H1 (cell line): ENCODE data around the gene AGRP. TPM values are rescaled to one million over a fixed set of nuclear protein-coding genes. Genes with fewer than 3 reads are reported as not detected.

Experiments
- CTCF ChIA-PET: fragments of 300-600 bp; sonication (Branson Sonifier 250); formaldehyde crosslinking; loops from one replicate; lab custom pipeline; 2021; ENCODE audit not compliant: partially characterized antibody; lab: Charles Lee
- POLR2A ChIA-PET: fragments of 300-600 bp; sonication (Branson Sonifier 250); formaldehyde crosslinking; loops from one replicate; lab custom pipeline; 2021; ENCODE audit warnings: inconsistent platforms; ENCODE audit not compliant: partially characterized antibody; lab: Charles Lee
- DNase-seq, 2 experiments: peaks; one replicate each; pipeline versions ENCODE4 v3.0.0 to v3.0.0-alpha.2; 2010 to 2022; ENCODE audit warnings: low spot score in 2 of 2, low read depth in 1 of 2, mixed read lengths in 1 of 2
- FAIRE-seq: peaks from 2 replicates; lab custom pipeline; 2011; peaks lifted over from hg19 to GRCh38; lab: Jason Lieb, UNC
- H2AFZ ChIP-seq: 2 replicates; pipeline ENCODE4 v1.8.1; 2012; ENCODE audit warnings: low read length, inconsistent platforms
- H2AK5ac ChIP-seq: 2 replicates; pipeline ENCODE4 v1.6.1; 2013; ENCODE audit warnings: low read depth, low read length
- H2BK120ac ChIP-seq: replicated peaks from 2 replicates; pipeline ENCODE3; 2013; ENCODE audit warnings: low read depth, low read length, inconsistent platforms
- H2BK12ac ChIP-seq: 2 replicates; pipeline ENCODE4 v1.6.1; 2013; ENCODE audit warnings: low read depth, low read length
- H2BK15ac ChIP-seq: 2 replicates; pipeline ENCODE4 v1.6.1; 2013; ENCODE audit warnings: low read length
- H2BK20ac ChIP-seq: 2 replicates; pipeline ENCODE4 v1.6.1; 2013; ENCODE audit warnings: low read length
- H2BK5ac ChIP-seq: 2 replicates; pipeline ENCODE4 v1.6.1; 2013; ENCODE audit warnings: low read depth, low read length
- H3K14ac ChIP-seq: 2 replicates; pipeline ENCODE4 v1.6.1; 2013; ENCODE audit warnings: inconsistent platforms; ENCODE audit not compliant: insufficient read length
- H3K18ac ChIP-seq: 2 replicates; pipeline ENCODE4 v1.6.1; 2013; ENCODE audit warnings: low read length; ENCODE audit errors: extremely low read depth
- H3K23ac ChIP-seq: 2 replicates; pipeline ENCODE4 v1.6.1; 2013; ENCODE audit warnings: inconsistent platforms; ENCODE audit not compliant: insufficient read length
- H3K23me2 ChIP-seq: 2 replicates; pipeline ENCODE4 v1.6.1; 2013; ENCODE audit warnings: low read depth, low read length
- H3K27ac ChIP-seq: 2 replicates; pipeline ENCODE4 v1.6.1; 2011; ENCODE audit warnings: low read depth, low read length, inconsistent platforms
- H3K27me3 ChIP-seq, 4 experiments: replicated peaks in 1 of 4; 1 replicate in 1 of 4; 2 replicates in 3 of 4; pipeline versions ENCODE4 v1.6.1 to v1.8.1; 2011 to 2013; ENCODE audit warnings: low read length in 3 of 4, mild to moderate bottlenecking in 3 of 4, inconsistent platforms in 2 of 4, mixed read lengths in 2 of 4, moderate library complexity in 1 of 4; ENCODE audit not compliant: control insufficient read depth in 3 of 4, insufficient read depth in 3 of 4; ENCODE audit errors: extremely low read depth in 1 of 4
- H3K36me3 ChIP-seq, 4 experiments: 2 replicates each; pipeline versions ENCODE4 v1.6.1 to v1.8.1; 2011 to 2013; ENCODE audit warnings: mild to moderate bottlenecking in 4 of 4, low read length in 3 of 4, moderate library complexity in 2 of 4, control low read depth in 1 of 4, inconsistent platforms in 1 of 4; ENCODE audit not compliant: insufficient read depth in 4 of 4, control insufficient read depth in 2 of 4
- H3K4ac ChIP-seq: replicated peaks from 2 replicates; pipeline ENCODE3; 2013; ENCODE audit warnings: low read length, low read depth, mixed read lengths, inconsistent platforms; ENCODE audit not compliant: insufficient read length
- H3K4me1 ChIP-seq, 4 experiments: replicated peaks in 1 of 4; 1 replicate in 1 of 4; 2 replicates in 3 of 4; pipeline versions ENCODE4 v1.6.1 to v1.8.1; 2011 to 2013; ENCODE audit warnings: low read length in 3 of 4, inconsistent platforms in 2 of 4, mixed read lengths in 1 of 4; ENCODE audit not compliant: insufficient read depth in 4 of 4, control insufficient read depth in 3 of 4
- H3K4me2 ChIP-seq, 2 experiments: 2 replicates each; pipeline versions ENCODE4 v1.6.1 to v1.8.1; 2011 to 2013; ENCODE audit warnings: low read depth in 2 of 2, low read length in 2 of 2, control low read depth in 1 of 2, inconsistent platforms in 1 of 2, mild to moderate bottlenecking in 1 of 2; ENCODE audit not compliant: insufficient read depth in 1 of 2
- H3K4me3 ChIP-seq, 4 experiments: fragments of 200-600, 300-600 bp in 1 of 4; sonication (generic), shearing (Covaris generic), sonication (Bioruptor Twin) in 1 of 4; 2 replicates each; pipeline versions ENCODE4 v1.5.1 to v1.8.1; 2011 to 2016; ENCODE audit warnings: low read length in 4 of 4, low read depth in 3 of 4, control low read depth in 2 of 4, inconsistent platforms in 2 of 4, mild to moderate bottlenecking in 2 of 4, mixed read lengths in 1 of 4, moderate library complexity in 1 of 4; ENCODE audit not compliant: insufficient read depth in 2 of 4; ENCODE audit errors: extremely low read depth in 1 of 4
- H3K56ac ChIP-seq: replicated peaks from 2 replicates; pipeline ENCODE3; 2013; ENCODE audit warnings: low read depth, mild to moderate bottlenecking, mixed read lengths, low read length, inconsistent platforms; ENCODE audit not compliant: insufficient read length
- H3K79me1 ChIP-seq: 2 replicates; pipeline ENCODE4 v1.6.1; 2013; ENCODE audit warnings: low read depth, low read length, control low read depth
- H3K79me2 ChIP-seq, 2 experiments: 2 replicates each; pipeline versions ENCODE4 v1.6.1 to v1.8.1; 2012 to 2013; ENCODE audit warnings: low read length in 2 of 2, mild to moderate bottlenecking in 2 of 2, inconsistent platforms in 1 of 2; ENCODE audit not compliant: insufficient read depth in 2 of 2, control insufficient read depth in 1 of 2
- H3K9ac ChIP-seq, 4 experiments: replicated peaks in 1 of 4; 1 replicate in 1 of 4; 2 replicates in 3 of 4; pipeline versions ENCODE4 v1.6.1 to v1.8.1; 2011 to 2013; ENCODE audit warnings: low read depth in 3 of 4, low read length in 3 of 4, control low read depth in 2 of 4, mild to moderate bottlenecking in 2 of 4, moderate library complexity in 2 of 4, inconsistent platforms in 1 of 4; ENCODE audit errors: extremely low read depth in 1 of 4
- H3K9me3 ChIP-seq, 2 experiments: 2 replicates each; pipeline versions ENCODE4 v1.6.1 to v1.8.1; 2012 to 2013; ENCODE audit warnings: mild to moderate bottlenecking in 2 of 2, moderate library complexity in 2 of 2, control low read depth in 1 of 2, inconsistent platforms in 1 of 2, low read depth in 1 of 2, low read length in 1 of 2, mixed read lengths in 1 of 2; ENCODE audit not compliant: insufficient read depth in 2 of 2
- H4K20me1 ChIP-seq, 2 experiments: replicated peaks in 1 of 2; 2 replicates each; pipeline versions ENCODE3 to v1.8.1; 2011 to 2013; ENCODE audit warnings: inconsistent platforms in 2 of 2, low read length in 2 of 2, mild to moderate bottlenecking in 1 of 2; ENCODE audit not compliant: insufficient read depth in 2 of 2, control insufficient read depth in 1 of 2
- H4K5ac ChIP-seq: 2 replicates; pipeline ENCODE4 v1.6.1; 2013; ENCODE audit warnings: low read length, low read depth, mixed read lengths, inconsistent platforms; ENCODE audit not compliant: insufficient read length
- H4K8ac ChIP-seq: 2 replicates; pipeline ENCODE4 v1.8.0; 2013; ENCODE audit warnings: mild to moderate bottlenecking, moderate library complexity, low read length, inconsistent platforms; ENCODE audit not compliant: insufficient read depth; ENCODE audit errors: extremely low read depth
- H4K91ac ChIP-seq: replicated peaks from 2 replicates; pipeline ENCODE3; 2013; ENCODE audit warnings: low read length, mixed read lengths, inconsistent platforms; ENCODE audit not compliant: insufficient read length
- EP300 ChIP-seq, 2 experiments: IDR thresholded peaks; 1 replicate in 1 of 2; 2 replicates in 1 of 2; pipeline ENCODE4 v1.6.1; 2011 to 2012; ENCODE audit warnings: low read depth in 2 of 2, low read length in 2 of 2, mild to moderate bottlenecking in 2 of 2, borderline replicate concordance in 1 of 2, inconsistent platforms in 1 of 2, moderate library complexity in 1 of 2
- GTF2F1 ChIP-seq: IDR thresholded peaks from 2 replicates; pipeline ENCODE4 v1.6.1; 2012; ENCODE audit warnings: low read depth, low read length, improper control_type of control experiment, borderline replicate concordance
- HDAC2 ChIP-seq, 2 experiments: fragments of 300-600 bp in 1 of 2; sonication (generic) in 1 of 2; IDR thresholded peaks; 2 replicates each; pipeline ENCODE4 v1.6.1; 2011 to 2012; ENCODE audit warnings: low read depth in 2 of 2, low read length in 2 of 2, mild to moderate bottlenecking in 2 of 2, moderate library complexity in 2 of 2, borderline replicate concordance in 1 of 2, inconsistent platforms in 1 of 2
- KDM5A ChIP-seq: fragments of 200-600 bp; IDR thresholded peaks from 2 replicates; pipeline ENCODE4 v1.7.1; 2012; ENCODE audit warnings: mild to moderate bottlenecking, low read length, inconsistent platforms, mixed read lengths
- POLR2A ChIP-seq, 2 experiments: IDR thresholded peaks; 1 replicate in 1 of 2; 2 replicates in 1 of 2; pipeline ENCODE4 v1.6.1; 2011; ENCODE audit warnings: low read depth in 2 of 2, low read length in 2 of 2, mild to moderate bottlenecking in 2 of 2; ENCODE audit errors: control extremely low read depth in 1 of 2
- POU5F1 ChIP-seq: IDR thresholded peaks from 2 replicates; pipeline ENCODE4 v1.6.1; 2011; ENCODE audit warnings: low read depth, mild to moderate bottlenecking, low read length, moderate library complexity
- RBBP5 ChIP-seq: IDR thresholded peaks from 2 replicates; pipeline ENCODE4 v1.7.1; 2012; ENCODE audit warnings: low read depth, mild to moderate bottlenecking, inconsistent platforms, low read length, moderate library complexity, borderline replicate concordance
- SP2 ChIP-seq: IDR thresholded peaks from 2 replicates; pipeline ENCODE4 v1.6.1; 2012; ENCODE audit warnings: mild to moderate bottlenecking, low read length, inconsistent platforms
- SP4 ChIP-seq: IDR thresholded peaks from 2 replicates; pipeline ENCODE4 v1.6.1; 2012; ENCODE audit warnings: low read length, inconsistent platforms
- SUZ12 ChIP-seq: fragments of 200-600 bp; sonication (generic); IDR thresholded peaks from 2 replicates; pipeline ENCODE4 v1.6.1; 2012; ENCODE audit warnings: mild to moderate bottlenecking, inconsistent platforms, low read length, moderate library complexity, mixed read lengths
- TCF12 ChIP-seq: IDR thresholded peaks from 2 replicates; pipeline ENCODE4 v1.6.1; 2011; ENCODE audit warnings: low read depth, mild to moderate bottlenecking, low read length
- WGBS, 2 experiments: shearing (Covaris generic) in 1 of 2; methylation state at CpG; one replicate each; pipeline versions ENCODE4 v1.1.6 to v1.1.7; 2013 to 2015; ENCODE audit warnings: low lambda C conversion rate in 2 of 2, mixed read lengths in 2 of 2, inconsistent platforms in 1 of 2, low coverage in 1 of 2, missing lambda C conversion rate in 1 of 2; ENCODE audit not compliant: insufficient replicate concordance in 2 of 2, insufficient coverage in 1 of 2, insufficient read length in 1 of 2; ENCODE audit errors: extremely low coverage in 1 of 2, missing lambda C conversion rate in 1 of 2; 5-methylcytosine and 5-hydroxymethylcytosine counted together
- polyA plus RNA-seq, 7 experiments: library from polyadenylated mRNA; depleted of rRNA in 3 of 7; stranded (reverse) in 5 of 7; unstranded in 2 of 7; fragments of >200 nt in 5 of 7; fragments of 200-250 nt in 2 of 7; gene quantifications; 1 replicate in 5 of 7; 2 replicates in 1 of 7; 4 replicates in 1 of 7; pipeline versions ENCODE4 v1.2.1 to v1.2.3, GENCODE V29; 2011 to 2013; ENCODE audit warnings: missing spikeins in 2 of 7, mixed read lengths in 2 of 7
- total RNA-seq: library from RNA; stranded (reverse); fragmentation: NEBNext Ultra II Directional; extraction: Animal tissue kit (Norgen Biotek cat#: 25700); gene quantifications from 2 replicates; pipeline ENCODE4 v1.2.1, GENCODE V29; 2021
- TF ChIP-seq, protein P1 (sequence below): IDR thresholded peaks from 2 replicates; pipeline ENCODE4 v1.6.1; 2011; ENCODE audit warnings: low read length, improper control_type of control experiment

The AGRP gene
- total and polyA plus RNA-seq, 2 of the 8 experiments (the other 6 are each of a cell fraction or from before 2014, with no cell fraction given) = not detected

DNA sequence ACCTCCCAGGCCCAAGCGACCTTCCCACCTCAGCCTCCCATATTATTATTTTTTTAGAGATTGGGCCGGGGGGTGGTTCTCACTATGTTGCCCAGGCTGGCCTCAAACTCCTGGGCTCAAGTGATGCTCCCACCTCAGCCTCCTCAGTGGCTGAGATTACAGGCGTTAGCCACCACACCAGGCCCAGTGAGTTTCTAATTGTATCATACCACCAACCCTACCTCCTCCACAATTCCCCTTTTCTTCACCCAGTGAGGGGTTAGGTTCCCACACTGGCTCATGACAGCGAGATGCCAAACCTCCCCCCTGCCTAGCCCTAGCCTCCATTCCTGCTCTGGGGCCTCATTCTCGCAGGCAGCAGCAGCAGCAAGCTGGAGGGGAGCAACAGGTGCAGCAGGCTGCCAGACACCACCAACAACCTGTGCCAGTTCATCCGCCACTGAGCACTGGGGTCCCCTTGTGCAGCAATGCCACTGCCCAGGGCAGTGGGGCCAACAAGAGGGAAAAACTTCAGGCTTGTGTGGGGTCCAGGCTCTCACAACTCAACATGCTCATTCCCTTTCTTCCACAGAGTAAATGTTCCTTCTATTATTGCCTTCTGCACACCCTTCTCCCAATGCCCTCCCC, 11.5 kb downstream of the AGRP start:
- 86% methylated on average over 6 of the region's 6 CpGs; no CpG with 5 or more reads in 1 of the 2 experiments for WGBS, 2 experiments
- peaks cover 4 to 10% of the 10 kb centered on the region in 2 experiments for H4K20me1 ChIP-seq
- no peak overlapping the region for H3K23ac ChIP-seq
- no peak overlapping the region; the same call in 1 of the 2 replicates for H4K8ac ChIP-seq
- CTCF ChIA-PET = interaction anchor here (0.6 to 1.6 kb wide), 7 partner anchors 10 to 99 kb away, joined by 3 to 6 read pairs (median 3); no protein-coding TSS in a partner anchor
- no peak overlapping the region for H3K9ac ChIP-seq
- POLR2A ChIA-PET = interaction anchor here (1.2 kb wide), 1 partner anchor 9 kb away, joined by 3 read pairs; the partner anchor contains the start of gene ATP6V0D1
- no peak overlapping the region for H4K91ac ChIP-seq
- no peak overlapping the region for H2AFZ ChIP-seq
- no peaks in the 10 kb centered on the region for H3K4me1 ChIP-seq
- no peak overlapping the region for H2BK15ac ChIP-seq
- peaks cover 2 to 28% of the 10 kb centered on the region in 2 experiments; a peak in 3 of 4 replicates for H3K79me2 ChIP-seq
- H3K4ac ChIP-seq = no peak overlapping the region
- H3K18ac ChIP-seq = no peak overlapping the region
- H3K27me3 ChIP-seq = no peaks in the 10 kb centered on the region
- H2BK20ac ChIP-seq = no peak overlapping the region
- H3K9me3 ChIP-seq = no peaks in the 10 kb centered on the region
- no peak overlapping the region for H2BK12ac ChIP-seq
- H3K79me1 ChIP-seq = peaks cover 6% of the 10 kb centered on the region; the same call in 1 of the 2 replicates
- DNase-seq (no peak), FAIRE-seq (no peak)
- H3K56ac ChIP-seq = no peak overlapping the region
- H3K36me3 ChIP-seq = no peaks in the 10 kb centered on the region
- H4K5ac ChIP-seq = no peak overlapping the region
- H3K23me2 ChIP-seq = no peaks in the 10 kb centered on the region; the same call in 1 of the 2 replicates
- H3K27ac ChIP-seq = no peak overlapping the region
- H3K4me2 ChIP-seq = no peak overlapping the region
- H3K14ac ChIP-seq = no peak overlapping the region
- no peak overlapping the region for H2AK5ac ChIP-seq
- H2BK5ac ChIP-seq = no peak overlapping the region
- H3K4me3 ChIP-seq = no peak overlapping the region
- H2BK120ac ChIP-seq = no peak overlapping the region
- TF ChIP-seq RBBP5 (no peak), SP2 (no peak), EP300 (IDR thresholded peaks at IDR 0.05; ENCODE audit: borderline replicate concordance in 1 of 2, low read depth in 2 of 2, low read length in 2 of 2) (no peak), TCF12 (no peak), POU5F1 (no peak), HDAC2 (IDR thresholded peaks at IDR 0.05; ENCODE audit: borderline replicate concordance in 1 of 2, low read depth in 2 of 2, low read length in 2 of 2) (no peak), SP4 (no peak), POLR2A (IDR thresholded peaks at IDR 0.05; ENCODE audit: control extremely low read depth in 1 of 2, low read depth in 2 of 2, low read length in 2 of 2) (no peak), GTF2F1 (no peak), KDM5A (no peak), SUZ12 (no peak)
- TF ChIP-seq, protein P1, sequence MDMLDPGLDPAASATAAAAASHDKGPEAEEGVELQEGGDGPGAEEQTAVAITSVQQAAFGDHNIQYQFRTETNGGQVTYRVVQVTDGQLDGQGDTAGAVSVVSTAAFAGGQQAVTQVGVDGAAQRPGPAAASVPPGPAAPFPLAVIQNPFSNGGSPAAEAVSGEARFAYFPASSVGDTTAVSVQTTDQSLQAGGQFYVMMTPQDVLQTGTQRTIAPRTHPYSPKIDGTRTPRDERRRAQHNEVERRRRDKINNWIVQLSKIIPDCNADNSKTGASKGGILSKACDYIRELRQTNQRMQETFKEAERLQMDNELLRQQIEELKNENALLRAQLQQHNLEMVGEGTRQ = no peak
